Small intestine (tissue), 7 donors: ENCODE data around the gene PARN. TPM values are rescaled to one million over a fixed set of nuclear protein-coding genes. Genes with fewer than 3 reads are reported as not detected.

Experiments used
- DNase-seq, 2 donors: peaks; one replicate each; pipeline versions ENCODE4 v3.0.0 to v3.0.0-alpha.2; 2013
- FAIRE-seq: peaks from 2 replicates; lab custom pipeline; 2012; peaks lifted over from hg19 to GRCh38; lab: Jason Lieb, UNC
- H3K27ac ChIP-seq, 3 donors: one replicate each; pipeline ENCODE4 v1.5.1; 2013; ENCODE audit warnings: low read length in 2 of 3, mild to moderate bottlenecking in 2 of 3, control low read depth in 1 of 3, inconsistent platforms in 1 of 3, low read depth in 1 of 3, moderate library complexity in 1 of 3
- H3K27me3 ChIP-seq, 3 donors: one replicate each; pipeline ENCODE4 v1.6.1; 2013; ENCODE audit warnings: low read length in 3 of 3, inconsistent platforms in 1 of 3; ENCODE audit not compliant: control insufficient read depth in 3 of 3, insufficient read depth in 3 of 3
- H3K36me3 ChIP-seq, 3 donors: one replicate each; pipeline ENCODE4 v1.6.1; 2013; ENCODE audit warnings: low read length in 3 of 3, inconsistent platforms in 1 of 3, low read depth in 1 of 3, mild to moderate bottlenecking in 1 of 3, moderate library complexity in 1 of 3; ENCODE audit not compliant: control insufficient read depth in 3 of 3, insufficient read depth in 2 of 3
- H3K4me1 ChIP-seq, 3 donors: one replicate each; pipeline ENCODE4 v1.6.1; 2013; ENCODE audit warnings: low read length in 2 of 3, inconsistent platforms in 1 of 3, low read depth in 1 of 3, mild to moderate bottlenecking in 1 of 3, moderate library complexity in 1 of 3; ENCODE audit not compliant: control insufficient read depth in 3 of 3, insufficient read depth in 2 of 3
- H3K4me3 ChIP-seq, 3 donors: one replicate each; pipeline ENCODE4 v1.5.1; 2013; ENCODE audit warnings: low read length in 3 of 3, control low read depth in 1 of 3, inconsistent platforms in 1 of 3, low read depth in 1 of 3, mild to moderate bottlenecking in 1 of 3, moderate library complexity in 1 of 3
- H3K9me3 ChIP-seq, 2 donors: one replicate each; pipeline ENCODE4 v1.6.1; 2013; ENCODE audit warnings: low read depth in 1 of 2, low read length in 1 of 2; ENCODE audit not compliant: control insufficient read depth in 2 of 2, insufficient read depth in 1 of 2
- WGBS, 3 donors: extraction: QIAGEN DNeasy Blood & Tissue Kit; methylation state at CpG; one replicate each; pipeline ENCODE4 v1.1.7; 2013; 5-methylcytosine and 5-hydroxymethylcytosine counted together
- polyA plus RNA-seq, 4 donors: library from polyadenylated mRNA; stranded (reverse) in 3 of 4; unstranded in 1 of 4; fragments of 200-250 nt in 3 of 4; fragments of 120-200 nt in 1 of 4; gene quantifications; one replicate each; pipeline versions ENCODE4 v1.2.1 to v1.2.3, GENCODE V29; 2013
- donor health status: healthy with polysubstance abuse.
- donor health status: control.
- donor health status: control.
- donor health status: Bipolar disorder and iron deficiency.
- donor health status: healthy.

PARN gene
- polyA plus RNA-seq, 4 donors, result 11.1 to 25.5 (median 15.8) TPM

GRCh38 chr16:14486520-14487303 lies 143.3 kb downstream of the PARN start:
- Histone ChIP-seq H3K27ac (no peak overlapping the region), H3K4me1 (peaks cover 0 to 7% (median 5%) of the 10 kb centered on the region in 3 donors), H3K4me3 (no peak overlapping the region), H3K9me3 (no peaks in the 10 kb centered on the region), H3K36me3 (peaks cover 0 to 15% (median 4%) of the 10 kb centered on the region in 3 donors), H3K27me3 (no peaks in the 10 kb centered on the region)
- WGBS, 3 donors, result 36 to 39% (median 38%) methylated on average over 20 of the region's 20 CpGs
- DNase-seq (peak; percentile 84 to 89), FAIRE-seq (peak; percentile 97)

- peaks cover 0 to 15% (median 4%) of the 10 kb centered on the region in 3 donors for H3K36me3 ChIP-seq
- no peak overlapping the region for H3K27ac ChIP-seq
- WGBS, 3 donors, result 87 to 89% (median 88%) methylated on average over 16 of the region's 16 CpGs
- no peak overlapping the region for H3K4me3 ChIP-seq
- FAIRE-seq (no peak), DNase-seq (no peak)
- H3K9me3 ChIP-seq, result no peaks in the 10 kb centered on the region
- H3K4me1 ChIP-seq, result peaks cover 0 to 7% (median 5%) of the 10 kb centered on the region in 3 donors
- no peaks in the 10 kb centered on the region for H3K27me3 ChIP-seq
Measured at GRCh38 chr16:14485811-14486519, 144.1 kb downstream of the PARN start.

GRCh38 chr16:14485121-14485551 lies 144.9 kb downstream of the PARN start:
- H3K4me3 ChIP-seq, result no peak overlapping the region
- H3K36me3 ChIP-seq, result peaks cover 0 to 16% (median 7%) of the 10 kb centered on the region in 3 donors
- H3K27ac ChIP-seq, result no peak overlapping the region
- 93 to 96% (median 94%) methylated on average over 2 of the region's 2 CpGs for WGBS, 3 donors
- DNase-seq, result no peak
- H3K9me3 ChIP-seq, result peaks cover 0 to 3% of the 10 kb centered on the region in 2 donors
- FAIRE-seq, result no peak
- peaks cover 0 to 7% (median 5%) of the 10 kb centered on the region in 3 donors for H3K4me1 ChIP-seq
- no peaks in the 10 kb centered on the region for H3K27me3 ChIP-seq

DNA sequence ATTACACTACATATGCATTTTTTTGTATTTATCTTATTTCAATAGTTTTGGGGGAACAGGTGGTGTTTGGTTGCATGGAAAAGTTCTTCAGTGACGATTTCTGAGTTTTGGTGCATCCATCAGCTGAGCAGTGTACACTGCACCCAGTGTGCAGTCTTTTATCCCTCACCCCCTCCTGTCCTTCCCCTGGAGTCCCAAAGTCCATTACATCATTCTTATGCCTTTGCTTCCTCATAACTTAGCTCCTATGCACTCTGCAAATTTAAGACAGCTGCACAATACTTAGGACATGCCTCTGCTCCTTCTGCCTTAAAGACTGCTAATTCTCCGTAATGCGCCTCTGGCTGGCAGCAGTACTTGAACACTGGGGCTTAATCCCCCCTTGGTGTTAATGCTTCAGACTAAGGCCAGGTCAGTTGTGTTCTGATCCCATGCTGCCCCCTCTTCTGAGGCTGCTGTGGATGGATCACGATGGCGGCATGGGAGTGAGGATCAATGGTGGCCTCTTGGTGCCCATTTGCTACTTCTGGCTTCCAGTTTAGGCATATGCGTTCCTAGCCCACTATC lies 146.2 kb downstream of the PARN start:
- Histone ChIP-seq H3K9me3 (peaks cover 0 to 7% of the 10 kb centered on the region in 2 donors), H3K4me1 (peaks cover 0 to 7% (median 5%) of the 10 kb centered on the region in 3 donors), H3K4me3 (no peak overlapping the region), H3K27ac (no peak overlapping the region), H3K27me3 (no peaks in the 10 kb centered on the region), H3K36me3 (peaks cover 0 to 21% (median 9%) of the 10 kb centered on the region in 3 donors)
- FAIRE-seq (no peak), DNase-seq (no peak)
- 83 to 94% (median 94%) methylated on average over 6 of the region's 6 CpGs for WGBS, 3 donors

DNA sequence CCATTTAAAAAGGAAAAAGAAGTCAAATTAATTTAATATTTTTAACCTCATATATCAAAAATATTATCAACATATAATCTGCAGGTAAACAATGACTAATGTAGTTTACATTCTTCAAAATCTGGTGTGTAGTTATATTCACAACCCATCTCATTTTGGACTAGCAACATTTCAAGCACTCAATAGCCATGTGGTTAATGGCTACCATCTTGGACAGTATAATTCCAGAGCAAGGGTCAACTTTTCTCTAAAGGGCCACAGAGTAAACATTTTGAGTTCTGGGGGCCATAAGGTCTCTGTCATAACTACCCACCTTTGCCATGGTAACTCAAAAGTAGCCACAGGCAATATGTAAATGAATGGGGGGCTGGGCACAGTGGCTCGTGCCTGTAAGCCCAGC lies 153.9 kb downstream of the PARN start:
- DNase-seq, result no peak
- H3K9me3 ChIP-seq, result peaks cover 0 to 11% of the 10 kb centered on the region in 2 donors
- H3K4me1 ChIP-seq, result no peaks in the 10 kb centered on the region
- H3K27ac ChIP-seq, result no peak overlapping the region
- peaks cover 0 to 14% (median 5%) of the 10 kb centered on the region in 3 donors for H3K36me3 ChIP-seq
- FAIRE-seq, result no peak
- H3K4me3 ChIP-seq, result no peak overlapping the region
- WGBS, 3 donors, result 94 to 96% (median 96%) methylated on average over 1 of the region's 1 CpG
- no peaks in the 10 kb centered on the region for H3K27me3 ChIP-seq

DNA sequence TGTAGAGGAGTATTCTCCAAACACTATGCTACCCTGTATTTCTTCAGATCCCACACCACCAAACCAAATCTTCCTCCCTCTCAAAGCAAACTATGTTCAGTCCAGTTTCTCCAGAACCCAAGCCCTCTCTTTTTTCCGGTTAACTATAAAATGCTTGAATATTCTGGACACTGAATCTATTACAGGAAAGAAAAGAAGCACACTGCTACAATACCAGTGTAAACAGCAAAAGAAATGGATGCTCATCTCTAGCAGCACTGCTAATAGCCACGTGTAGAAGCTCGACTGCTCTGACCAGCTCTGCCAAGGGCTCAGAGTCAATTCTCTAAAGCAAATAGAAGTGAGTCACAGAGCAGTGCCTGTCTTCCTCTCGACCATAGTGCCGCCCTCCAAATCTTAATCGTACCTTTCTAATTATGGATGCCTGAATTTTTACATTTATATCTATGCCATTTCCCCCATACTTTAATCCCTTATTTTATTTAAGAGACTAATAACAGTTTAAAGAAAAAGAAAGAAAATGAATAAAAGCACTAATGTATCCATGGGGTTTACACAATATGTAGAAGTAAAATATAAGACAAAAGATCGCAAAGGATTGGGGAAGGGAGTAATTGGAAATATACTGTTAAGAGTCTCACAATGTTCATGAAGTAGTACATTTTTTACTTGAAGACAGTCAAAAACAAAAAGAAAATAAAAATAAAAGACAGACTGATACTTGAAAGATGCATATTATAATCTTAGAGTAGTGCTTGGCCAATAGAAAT lies 154.5 kb downstream of the PARN start:
- no peaks in the 10 kb centered on the region for H3K4me1 ChIP-seq
- H3K27ac ChIP-seq, result no peak overlapping the region
- WGBS, 3 donors, result 80 to 81% (median 81%) methylated on average over 7 of the region's 7 CpGs
- FAIRE-seq, result no peak
- DNase-seq, result no peak
- peaks cover 0 to 9% of the 10 kb centered on the region in 2 donors for H3K9me3 ChIP-seq
- no peak overlapping the region for H3K4me3 ChIP-seq
- H3K27me3 ChIP-seq, result no peaks in the 10 kb centered on the region
- H3K36me3 ChIP-seq, result peaks cover 0 to 12% (median 3%) of the 10 kb centered on the region in 3 donors

GRCh38 chr16:14473488-14473887 lies 156.6 kb downstream of the PARN start:
- no peaks in the 10 kb centered on the region for H3K27me3 ChIP-seq
- H3K36me3 ChIP-seq, result peaks cover 0 to 2% (median 0%) of the 10 kb centered on the region in 3 donors
- WGBS, 3 donors, result 90 to 93% (median 91%) methylated on average over 5 of the region's 5 CpGs
- DNase-seq (no peak), FAIRE-seq (no peak)
- H3K4me3 ChIP-seq, result no peak overlapping the region
- no peak overlapping the region for H3K27ac ChIP-seq
- no peaks in the 10 kb centered on the region for H3K9me3 ChIP-seq
- H3K4me1 ChIP-seq, result no peaks in the 10 kb centered on the region

DNA sequence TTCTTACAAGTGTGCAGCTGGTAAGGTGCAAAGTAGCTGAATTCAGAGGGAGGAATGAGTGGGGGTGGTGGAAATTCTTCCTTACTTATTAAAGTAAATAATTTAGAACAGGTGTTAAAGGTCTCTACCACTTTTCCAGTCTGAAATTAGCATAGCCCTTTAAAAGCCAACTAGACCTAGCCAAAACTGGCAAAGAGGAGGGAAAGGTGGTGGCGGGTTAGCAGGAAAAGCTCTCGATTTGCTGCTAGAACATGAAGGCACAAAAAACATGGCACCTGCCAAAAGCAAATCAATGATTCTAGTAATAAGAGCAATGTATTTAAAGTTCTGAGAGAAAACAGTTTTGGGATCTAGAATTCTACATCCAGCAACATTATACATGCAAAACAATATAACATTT lies 157.7 kb downstream of the PARN start:
- Histone ChIP-seq H3K36me3 (peaks cover 0 to 2% (median 0%) of the 10 kb centered on the region in 3 donors), H3K9me3 (no peaks in the 10 kb centered on the region), H3K4me3 (no peak overlapping the region), H3K4me1 (no peaks in the 10 kb centered on the region), H3K27ac (no peak overlapping the region), H3K27me3 (no peaks in the 10 kb centered on the region)
- 87 to 100% (median 92%) methylated on average over 2 of the region's 2 CpGs for WGBS, 3 donors
- DNase-seq, result no peak
- FAIRE-seq, result no peak
